Measurements from ENCODE around the gene GAK. TPM values are rescaled to one million over a fixed set of nuclear protein-coding genes. Genes with fewer than 3 reads are reported as not detected.

Gene GAK
- polyA plus RNA-seq, 1 donor from 2014 or later, result 58.8 TPM

DNA sequence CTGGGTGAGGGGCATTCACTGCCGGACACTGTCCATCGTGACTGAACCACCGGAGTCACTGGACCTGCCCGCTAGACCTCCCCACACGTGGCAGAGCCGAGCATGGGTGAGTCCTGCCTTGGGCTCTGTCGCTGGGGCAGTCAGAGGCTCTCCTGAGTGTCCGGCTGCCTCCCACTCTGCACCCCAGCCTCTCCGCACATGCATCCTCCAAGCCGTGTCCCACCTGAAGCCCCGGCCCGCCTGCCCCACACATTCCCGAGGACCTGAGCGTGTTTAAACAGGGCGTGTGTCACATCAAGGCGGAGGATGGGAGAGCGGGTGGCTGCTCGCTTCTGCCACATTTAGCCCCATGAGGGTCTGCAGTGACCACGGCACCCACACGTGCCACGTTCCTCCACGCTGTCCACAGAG, 110.9 kb downstream of the GAK start:
- Histone ChIP-seq H3K27ac (ENCODE audit: low read length) (no peak overlapping the region), H3K27me3 (ENCODE audit: insufficient read depth, low read depth, low read length) (peaks cover 25% of the 10 kb centered on the region)
- TF ChIP-seq EP300 (conservative IDR thresholded peaks at IDR 0.05; ENCODE audit: poor library complexity, severe bottlenecking) (no peak), RAD21 (conservative IDR thresholded peaks at IDR 0.05) (no peak), EZH2 (IDR thresholded peaks at IDR 0.05; ENCODE audit: borderline replicate concordance, insufficient read depth, low read length, poor library complexity, severe bottlenecking) (no peak), POLR2AphosphoS5 (IDR thresholded peaks at IDR 0.05) (no peak), MXI1 (conservative IDR thresholded peaks at IDR 0.05; ENCODE audit: poor library complexity, severe bottlenecking) (no peak), CTCF (IDR thresholded peaks at IDR 0.05; ENCODE audit: poor library complexity, severe bottlenecking) (no peak), SMC3 (conservative IDR thresholded peaks at IDR 0.05; ENCODE audit: poor library complexity) (no peak), REST (IDR thresholded peaks at IDR 0.05; ENCODE audit: borderline replicate concordance) (no peak), TAF1 (IDR thresholded peaks at IDR 0.05; ENCODE audit: low read depth) (no peak)

DNA sequence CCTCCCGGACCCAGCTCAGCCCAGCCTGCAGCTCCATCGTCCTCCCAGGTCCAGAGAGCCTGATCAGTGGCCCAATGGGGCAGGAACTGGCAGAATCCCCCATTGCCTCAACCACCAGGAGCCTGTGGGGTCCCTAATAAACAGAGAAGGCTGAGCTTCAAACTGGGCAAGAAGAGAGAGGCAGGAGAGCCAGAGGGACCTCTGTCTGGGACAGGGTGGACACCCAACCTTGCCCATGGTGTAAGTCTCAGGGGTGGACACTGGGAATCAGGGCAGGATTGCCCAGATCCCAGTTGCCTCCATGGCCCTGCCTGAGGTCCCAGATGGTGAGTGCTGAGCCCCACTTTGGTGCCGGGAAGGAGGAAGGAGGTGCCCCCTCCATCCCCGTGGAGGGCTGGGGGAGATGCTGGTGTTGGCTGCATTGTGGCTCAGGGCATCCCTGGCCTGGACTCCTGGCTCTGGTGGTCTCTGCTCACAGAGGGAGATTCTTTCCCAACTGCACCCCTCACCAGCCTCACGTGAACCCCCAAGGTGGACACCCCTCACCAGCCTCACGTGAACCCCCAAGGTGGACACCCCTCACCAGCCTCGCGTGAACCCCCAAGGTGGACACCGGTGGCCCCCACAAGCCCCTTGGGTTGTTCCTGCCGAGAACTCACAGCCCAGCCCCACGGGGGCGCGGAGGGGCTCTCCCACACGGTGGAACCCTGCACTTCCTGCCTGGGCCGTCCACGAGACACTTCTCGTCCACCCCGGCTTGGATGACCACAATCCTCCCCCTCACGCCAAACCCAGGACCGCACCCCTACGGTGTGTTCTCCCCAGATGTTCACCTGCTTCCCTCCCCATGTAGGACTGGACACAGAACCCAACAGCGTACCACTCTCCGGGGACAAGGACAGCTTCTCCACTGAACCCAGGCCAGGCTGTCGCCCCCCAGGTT, 111.6 kb downstream of the GAK start:
- no peak overlapping the region for H3K27ac ChIP-seq (ENCODE audit: low read length)
- TF ChIP-seq TAF1 (IDR thresholded peaks at IDR 0.05; ENCODE audit: low read depth) (no peak), EZH2 (IDR thresholded peaks at IDR 0.05; ENCODE audit: borderline replicate concordance, insufficient read depth, low read length, poor library complexity, severe bottlenecking) (no peak), CTCF (IDR thresholded peaks at IDR 0.05; ENCODE audit: poor library complexity, severe bottlenecking) (no peak), EP300 (conservative IDR thresholded peaks at IDR 0.05; ENCODE audit: poor library complexity, severe bottlenecking) (no peak), POLR2AphosphoS5 (IDR thresholded peaks at IDR 0.05) (no peak), RAD21 (conservative IDR thresholded peaks at IDR 0.05) (no peak), MXI1 (conservative IDR thresholded peaks at IDR 0.05; ENCODE audit: poor library complexity, severe bottlenecking) (no peak), REST (IDR thresholded peaks at IDR 0.05; ENCODE audit: borderline replicate concordance) (no peak)
- H3K9me3 ChIP-seq (ENCODE audit: low read length), result no peaks in the 10 kb centered on the region
- H3K36me3 ChIP-seq (ENCODE audit: insufficient read depth, low read length), result no peaks in the 10 kb centered on the region
- H3K79me2 ChIP-seq (replicated peaks; ENCODE audit: insufficient read depth, low read length), result no peaks in the 10 kb centered on the region
- no peaks in the 10 kb centered on the region for H3K9me2 ChIP-seq (ENCODE audit: insufficient read depth, low read length)
- H3K9ac ChIP-seq (ENCODE audit: low read length), result no peak overlapping the region
- no peak overlapping the region for H3K4me2 ChIP-seq (ENCODE audit: low read length)
- H2AFZ ChIP-seq (ENCODE audit: low read depth, low read length), result no peak overlapping the region
- H3F3A ChIP-seq (ENCODE audit: insufficient read depth, low read length, poor library complexity, severe bottlenecking), result no peaks in the 10 kb centered on the region
- H4K20me1 ChIP-seq (ENCODE audit: insufficient read depth), result no peaks in the 10 kb centered on the region
- H3K27me3 ChIP-seq (ENCODE audit: insufficient read depth, low read depth, low read length), result peaks cover 25% of the 10 kb centered on the region
- no peak overlapping the region for H3K4me3 ChIP-seq (ENCODE audit: low read length)

More for the DNA sequence above, 110.9 kb downstream of the GAK start:
- no peaks in the 10 kb centered on the region for H3F3A ChIP-seq (ENCODE audit: insufficient read depth, low read length, poor library complexity, severe bottlenecking)
- no peaks in the 10 kb centered on the region for H3K79me2 ChIP-seq (replicated peaks; ENCODE audit: insufficient read depth, low read length)
- no peak overlapping the region for H3K4me3 ChIP-seq (ENCODE audit: low read length)
- H2AFZ ChIP-seq (ENCODE audit: low read depth, low read length), result no peak overlapping the region
- no peaks in the 10 kb centered on the region for H3K9me3 ChIP-seq (ENCODE audit: low read length)
- H3K36me3 ChIP-seq (ENCODE audit: insufficient read depth, low read length), result no peaks in the 10 kb centered on the region
- H3K9ac ChIP-seq (ENCODE audit: low read length), result no peak overlapping the region
- no peak overlapping the region for H3K4me2 ChIP-seq (ENCODE audit: low read length)
- H4K20me1 ChIP-seq (ENCODE audit: insufficient read depth), result no peaks in the 10 kb centered on the region
- no peaks in the 10 kb centered on the region for H3K9me2 ChIP-seq (ENCODE audit: insufficient read depth, low read length)
